ENCODE measurements around the gene RB1.
"Not testable (repeated sequence)": the region's sequence is repeated elsewhere in the genome, so short reads cannot be mapped to it uniquely, and the experiment has no call there.

The RB1 gene

DNA sequence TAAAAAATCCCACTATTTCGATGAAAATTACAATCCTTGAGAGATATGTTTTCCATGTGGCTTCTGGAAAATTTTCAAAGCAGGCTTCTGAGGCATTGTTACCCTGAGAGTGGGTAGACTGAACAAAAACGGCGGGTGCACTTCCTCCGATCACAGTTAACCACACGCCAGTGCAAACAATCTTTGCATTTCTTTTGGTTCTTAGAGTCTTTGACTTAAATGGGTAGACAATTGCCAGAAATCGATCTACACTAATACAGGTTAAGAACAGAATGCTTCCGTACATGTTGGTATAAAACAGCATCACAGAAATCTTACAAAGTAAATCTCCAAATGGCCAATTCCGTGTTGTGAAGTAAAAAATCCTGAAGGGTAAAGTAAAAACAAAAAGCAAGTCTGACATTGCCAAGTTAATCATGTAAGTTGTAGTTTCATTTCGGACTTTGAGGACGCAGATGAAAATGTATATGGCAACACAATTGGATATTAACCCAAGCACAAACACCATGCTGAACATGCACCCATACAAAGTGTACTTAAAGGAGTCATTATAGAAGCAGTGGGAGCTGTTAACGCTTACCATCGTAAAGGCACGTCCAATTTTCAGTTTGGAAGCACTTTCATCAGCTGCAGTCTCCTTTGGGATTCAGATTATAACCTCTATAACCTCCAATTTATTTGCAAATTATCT is 108.4 kb downstream of the RB1 start:
- FAIRE-seq: no peak

- FAIRE-seq: no peak
Observed at GRCh38 chr13:48412881-48413351, 109.4 kb downstream of the RB1 start, which contains the start of gene LPAR6. Gene LPAR6, minus strand, starts transcription at chr13:48413113. Its CDS starts 690 bp downstream, at chr13:48412423.

DNA sequence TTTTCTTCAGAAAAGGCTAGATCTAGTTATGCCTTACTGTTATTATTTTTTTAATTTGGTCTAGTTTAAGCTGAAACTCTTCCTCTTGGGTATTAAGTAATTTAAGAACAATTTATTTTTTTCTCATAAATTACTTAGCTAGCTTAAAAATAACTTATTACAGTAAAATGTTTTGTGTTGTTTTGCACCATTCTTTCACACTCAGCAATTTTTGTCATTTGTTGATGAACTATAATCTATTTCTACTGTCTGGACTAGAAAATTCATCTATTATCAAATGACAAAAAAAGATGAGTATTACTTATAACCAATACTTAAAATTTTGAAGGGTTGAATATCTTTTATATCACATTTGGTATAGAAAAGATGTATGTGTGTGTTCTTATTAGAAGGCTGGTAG is 111.0 kb downstream of the RB1 start:
- FAIRE-seq: no peak

GRCh38 chr13:48415516-48415915 is 112.0 kb downstream of the RB1 start:
- no peak for FAIRE-seq

- not testable (repeated sequence) for FAIRE-seq
Observed at GRCh38 chr13:48422003-48422402, 118.5 kb downstream of the RB1 start.

DNA sequence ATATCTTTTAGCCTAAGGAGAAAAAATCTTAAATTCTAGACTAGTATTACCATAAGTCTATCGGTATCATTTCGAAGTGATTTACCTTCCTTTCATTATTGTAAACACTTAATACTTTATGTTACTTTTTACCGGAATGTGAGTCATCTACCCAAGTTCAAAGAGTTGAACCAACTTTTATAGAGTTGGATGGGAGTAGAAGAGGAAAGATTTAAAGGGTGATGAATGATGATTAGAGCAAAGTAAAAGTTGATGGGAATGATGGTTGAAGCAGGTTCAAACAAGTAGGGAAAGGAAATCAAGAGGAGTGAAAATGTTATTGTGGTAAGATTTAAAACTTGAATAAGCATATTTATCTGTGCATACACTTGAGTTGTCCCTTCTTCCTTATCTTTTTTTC is 120.7 kb downstream of the RB1 start:
- no peak for FAIRE-seq

DNA sequence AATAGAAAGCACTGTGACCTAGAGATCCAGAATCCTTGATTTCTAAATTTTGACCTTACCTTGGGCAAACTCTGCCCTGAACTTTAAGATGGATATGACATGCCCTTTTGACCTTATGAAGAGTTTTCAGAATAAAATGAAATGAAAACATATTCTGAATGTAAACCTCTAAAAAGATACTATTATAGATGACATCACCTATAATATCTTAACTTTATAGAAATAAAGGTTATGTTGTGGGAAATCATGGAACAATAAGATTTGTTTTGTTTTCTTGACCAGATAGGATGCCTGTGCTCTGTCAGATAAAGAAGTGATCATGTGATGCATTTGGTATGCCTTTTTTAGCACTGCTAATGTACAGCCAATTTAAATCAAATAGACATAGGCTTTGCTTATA is 122.5 kb downstream of the RB1 start:
- no peak for FAIRE-seq

- FAIRE-seq: not testable (repeated sequence)
Observed at GRCh38 chr13:48426755-48427298, 123.3 kb downstream of the RB1 start.

- no peak for FAIRE-seq
Observed at GRCh38 chr13:48429036-48429435, 125.5 kb downstream of the RB1 start.

GRCh38 chr13:48429886-48430285 is 126.3 kb downstream of the RB1 start:
- FAIRE-seq: no peak

DNA sequence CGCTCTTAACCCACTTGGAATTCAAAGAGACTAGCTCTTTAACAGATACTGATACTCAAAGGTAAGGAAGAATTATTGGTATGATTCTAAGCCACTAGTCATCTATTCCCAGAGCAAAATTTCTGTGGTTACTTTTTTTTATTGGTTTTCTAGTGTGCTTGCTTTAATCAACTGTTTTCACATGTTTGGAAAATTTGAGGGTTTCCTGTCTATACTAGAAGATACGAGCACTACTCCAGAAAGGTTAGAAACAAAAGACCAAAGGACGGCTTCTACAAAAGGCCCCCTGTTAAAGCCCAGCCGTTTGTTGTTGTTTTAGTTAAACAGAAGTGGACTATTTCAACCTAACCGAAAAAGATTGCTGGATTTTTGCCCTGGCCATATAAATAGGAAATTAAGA is 127.9 kb downstream of the RB1 start:
- no peak for FAIRE-seq

GRCh38 chr13:48431987-48432615 is 128.6 kb downstream of the RB1 start:
- no peak for FAIRE-seq

DNA sequence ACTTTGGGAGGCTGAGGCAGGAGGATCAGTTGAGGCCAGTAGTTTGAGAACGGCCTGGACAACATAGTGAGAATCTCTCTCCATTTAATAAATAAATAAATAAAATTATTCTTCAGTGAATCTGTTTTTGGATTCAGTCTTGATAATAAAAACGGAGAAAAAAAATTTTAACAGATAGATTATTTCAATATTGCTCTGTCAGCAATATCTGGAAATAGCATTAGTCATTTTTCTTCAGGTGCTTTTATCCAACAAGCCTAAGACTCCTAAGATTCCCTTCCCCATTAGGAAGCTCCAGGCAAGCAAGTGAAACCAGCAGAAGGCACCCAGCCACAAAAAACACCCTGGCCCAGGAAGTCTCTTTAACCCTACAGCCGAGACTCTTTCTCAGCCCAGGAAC is 130.6 kb downstream of the RB1 start:
- no peak for FAIRE-seq

DNA sequence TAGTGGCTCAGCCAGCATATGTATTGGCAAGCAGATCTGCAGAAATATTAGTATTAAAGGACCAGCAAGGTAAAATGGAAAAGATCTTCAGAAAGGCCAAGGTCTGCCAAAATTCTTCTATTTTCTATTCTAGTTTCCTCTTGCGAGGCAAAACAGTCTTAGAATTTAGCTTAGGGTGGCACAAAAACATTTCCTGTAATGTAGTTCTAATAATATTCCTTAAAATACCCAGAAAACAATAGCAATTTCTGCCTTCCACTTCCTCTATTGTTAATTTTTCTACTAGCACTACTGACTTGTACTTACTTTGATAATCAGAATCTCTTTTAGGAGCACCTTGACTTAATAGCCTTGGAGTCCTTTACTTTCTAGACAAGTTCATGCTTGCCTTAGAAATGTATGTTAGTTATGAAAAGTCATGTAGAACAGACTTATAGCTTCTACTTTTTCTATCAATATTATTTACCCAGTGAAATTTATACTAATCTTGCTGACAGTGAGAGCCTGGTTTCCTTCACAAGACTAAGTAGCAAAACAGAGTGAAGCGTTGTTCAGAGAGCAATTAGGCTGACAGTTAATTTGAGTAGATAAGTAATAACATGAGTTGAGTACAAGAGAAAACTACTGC is 133.2 kb downstream of the RB1 start:
- no peak for FAIRE-seq

DNA sequence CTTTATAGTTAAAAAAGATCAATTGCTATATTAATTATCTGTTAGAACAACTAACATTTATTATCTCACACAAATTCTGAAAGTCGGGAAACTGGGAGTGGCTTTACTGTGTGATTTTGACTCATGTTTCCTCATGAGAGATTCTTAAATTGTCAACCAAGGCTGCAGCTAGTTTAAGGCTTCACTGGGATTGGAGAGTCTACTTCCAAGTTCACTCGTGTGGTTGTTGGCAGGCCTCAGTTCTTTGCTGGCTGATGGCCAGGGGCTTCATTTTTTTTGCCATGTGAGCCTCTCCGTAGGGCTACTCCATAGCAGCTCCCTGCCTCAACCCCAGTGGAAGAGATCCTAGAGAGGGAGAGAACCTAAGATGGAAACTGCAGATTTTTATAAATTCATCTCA is 133.8 kb downstream of the RB1 start:
- FAIRE-seq: no peak

DNA sequence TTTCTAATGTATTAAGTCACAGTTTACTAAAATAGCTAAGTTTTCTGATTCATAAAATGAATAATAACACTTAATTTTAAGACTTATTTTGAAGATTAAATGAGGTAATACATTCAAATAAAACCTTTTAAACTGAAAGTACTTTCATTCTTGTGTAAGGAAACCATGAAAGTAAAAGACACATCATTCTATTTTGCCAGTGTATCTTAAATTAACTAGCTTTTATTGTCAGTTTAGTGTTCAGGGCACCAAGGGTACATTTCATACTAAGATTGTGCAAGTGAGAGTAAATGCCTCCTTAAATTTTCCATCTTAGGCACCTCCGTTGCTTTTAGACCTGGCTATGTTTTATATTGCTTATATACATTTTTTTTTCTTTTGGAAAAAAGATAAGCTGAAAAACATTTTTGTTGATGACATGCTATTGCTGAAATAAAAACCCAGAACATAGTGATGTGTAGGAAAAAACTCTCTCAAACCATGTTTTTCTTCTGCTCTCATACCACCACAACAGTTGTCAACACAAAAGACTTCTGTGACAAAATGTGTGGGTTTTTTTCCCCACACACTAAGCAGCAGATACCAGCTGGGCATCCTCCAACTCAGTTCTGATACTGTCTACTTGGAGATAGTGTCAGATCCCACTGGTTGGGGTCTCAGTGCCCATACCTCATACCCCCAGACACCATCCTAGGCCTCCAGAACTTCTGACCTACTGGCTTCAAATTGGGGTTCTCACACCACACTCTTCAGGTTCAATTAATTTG is 140.1 kb downstream of the RB1 start:
- no peak for FAIRE-seq

DNA sequence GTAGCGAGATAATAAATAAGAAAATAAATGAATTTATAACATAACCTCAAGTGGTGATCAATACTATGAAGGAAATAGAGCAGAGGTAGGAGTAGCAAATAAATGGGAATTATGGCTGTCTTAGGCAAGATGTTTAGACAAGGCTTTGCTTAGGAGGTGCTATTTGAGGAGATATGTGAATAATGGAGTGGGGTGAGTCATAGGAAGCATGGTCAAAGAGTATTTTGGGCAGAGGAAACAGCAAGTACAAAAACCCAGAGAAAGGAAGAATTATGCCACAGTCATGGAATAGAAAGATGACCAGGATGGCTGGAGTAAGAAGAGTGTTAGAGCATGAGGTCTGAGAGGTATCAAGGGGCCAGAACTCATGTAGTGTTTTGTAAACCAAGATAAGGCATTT is 142.9 kb downstream of the RB1 start:
- no peak for FAIRE-seq

DNA sequence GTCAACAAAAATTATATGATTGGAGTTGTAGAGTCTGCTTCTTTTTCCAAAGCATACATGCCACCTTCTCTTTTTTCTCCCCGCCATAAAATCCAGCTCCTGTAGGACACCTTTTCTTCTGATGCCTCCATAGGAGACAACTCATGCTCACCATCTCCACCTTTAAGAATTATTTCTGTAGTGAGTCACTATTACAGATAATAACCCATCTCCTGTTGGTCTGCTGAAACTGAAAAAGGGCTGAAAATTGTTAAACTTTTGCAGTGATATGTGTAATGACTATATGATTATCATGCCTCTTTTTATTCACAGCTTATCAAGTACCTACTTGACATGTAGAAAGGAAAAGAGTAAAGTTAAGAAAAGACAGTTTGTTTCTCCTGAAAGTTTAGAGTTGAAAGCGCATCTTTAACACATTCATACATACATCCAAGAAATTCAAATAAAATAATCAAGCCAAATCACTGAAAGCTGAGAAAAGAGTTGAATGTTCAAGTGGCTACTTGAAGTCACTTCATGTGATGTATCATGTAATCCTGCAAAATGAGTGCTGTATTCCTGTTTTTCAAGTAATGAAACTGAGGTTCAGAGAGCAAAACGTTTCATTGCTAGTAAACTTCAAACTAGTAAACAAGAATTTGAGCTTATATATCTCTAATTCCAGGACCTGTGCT is 144.9 kb downstream of the RB1 start:
- no peak for FAIRE-seq

DNA sequence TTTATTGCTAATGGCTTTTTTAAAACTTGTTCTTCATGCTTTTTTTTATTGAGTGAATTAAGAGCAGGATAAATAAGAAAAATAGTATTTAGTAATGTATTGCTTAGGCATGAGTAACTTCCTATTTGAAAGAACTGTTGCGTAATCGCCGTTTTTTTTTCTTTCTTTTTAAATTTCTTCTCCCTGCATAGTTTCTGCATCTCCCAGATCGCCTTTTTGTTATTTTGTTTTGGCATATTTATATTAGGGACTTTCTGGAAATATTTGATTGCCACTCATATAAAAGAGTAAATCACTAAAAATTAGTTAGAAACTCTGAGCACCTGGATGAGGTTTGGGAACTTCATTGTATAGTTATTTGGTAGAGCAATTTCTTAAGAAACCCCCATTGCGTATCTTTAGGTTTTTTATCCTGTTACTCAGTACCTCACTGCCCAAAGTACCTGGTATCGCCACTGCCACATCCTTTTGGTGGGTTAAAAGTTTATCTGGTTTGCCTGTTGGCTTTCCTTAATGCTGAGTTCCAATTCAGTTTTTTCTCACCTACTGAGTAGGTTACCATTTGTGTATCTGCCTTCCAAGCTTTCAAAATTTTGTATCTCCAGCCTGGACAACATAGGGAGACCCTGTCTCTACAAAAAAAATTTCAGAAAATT is 145.5 kb downstream of the RB1 start:
- no peak for FAIRE-seq

- no peak for FAIRE-seq
Observed at GRCh38 chr13:48449656-48450055, 146.1 kb downstream of the RB1 start.

DNA sequence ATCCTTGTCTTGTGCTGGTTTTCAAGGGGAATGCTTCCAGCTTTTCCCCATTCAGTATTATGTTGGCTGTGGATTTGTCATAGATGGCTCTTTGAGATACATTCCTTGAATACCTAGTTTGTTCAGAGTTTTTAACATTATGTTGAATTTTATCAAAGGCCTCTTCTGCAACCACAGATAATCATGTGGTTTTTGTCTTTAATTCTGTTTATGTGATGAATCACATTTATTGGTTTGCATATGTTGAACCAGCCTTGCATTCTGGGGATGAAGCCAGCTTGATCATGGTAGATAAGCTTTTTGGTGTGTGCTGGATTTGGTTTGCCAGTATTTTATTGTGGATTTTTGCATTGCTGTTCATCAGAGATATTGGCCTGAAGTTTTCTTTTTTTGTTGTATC is 147.6 kb downstream of the RB1 start:
- not testable (repeated sequence) for FAIRE-seq

- FAIRE-seq: no peak
Observed at GRCh38 chr13:48456546-48456945, 153.0 kb downstream of the RB1 start.
